H1 (cell line): ENCODE data around the gene MAGI1. TPM values are rescaled to one million over a fixed set of nuclear protein-coding genes. Genes with fewer than 3 reads are reported as not detected.

Experiments used
- CTCF ChIA-PET: fragments of 300-600 bp; sonication (Branson Sonifier 250); formaldehyde crosslinking; loops from one replicate; lab custom pipeline; 2021; ENCODE audit not compliant: partially characterized antibody; lab: Charles Lee
- POLR2A ChIA-PET: fragments of 300-600 bp; sonication (Branson Sonifier 250); formaldehyde crosslinking; loops from one replicate; lab custom pipeline; 2021; ENCODE audit warnings: inconsistent platforms; ENCODE audit not compliant: partially characterized antibody; lab: Charles Lee
- DNase-seq, 2 experiments: peaks; one replicate each; pipeline versions ENCODE4 v3.0.0 to v3.0.0-alpha.2; 2010 to 2022; ENCODE audit warnings: low spot score in 2 of 2, low read depth in 1 of 2, mixed read lengths in 1 of 2
- FAIRE-seq: peaks from 2 replicates; lab custom pipeline; 2011; peaks lifted over from hg19 to GRCh38; lab: Jason Lieb, UNC
- H2AFZ ChIP-seq: 2 replicates; pipeline ENCODE4 v1.8.1; 2012; ENCODE audit warnings: low read length, inconsistent platforms
- H2AK5ac ChIP-seq: 2 replicates; pipeline ENCODE4 v1.6.1; 2013; ENCODE audit warnings: low read depth, low read length
- H2BK120ac ChIP-seq: replicated peaks from 2 replicates; pipeline ENCODE3; 2013; ENCODE audit warnings: low read depth, low read length, inconsistent platforms
- H2BK12ac ChIP-seq: 2 replicates; pipeline ENCODE4 v1.6.1; 2013; ENCODE audit warnings: low read depth, low read length
- H2BK15ac ChIP-seq: 2 replicates; pipeline ENCODE4 v1.6.1; 2013; ENCODE audit warnings: low read length
- H2BK20ac ChIP-seq: 2 replicates; pipeline ENCODE4 v1.6.1; 2013; ENCODE audit warnings: low read length
- H2BK5ac ChIP-seq: 2 replicates; pipeline ENCODE4 v1.6.1; 2013; ENCODE audit warnings: low read depth, low read length
- H3K14ac ChIP-seq: 2 replicates; pipeline ENCODE4 v1.6.1; 2013; ENCODE audit warnings: inconsistent platforms; ENCODE audit not compliant: insufficient read length
- H3K18ac ChIP-seq: 2 replicates; pipeline ENCODE4 v1.6.1; 2013; ENCODE audit warnings: low read length; ENCODE audit errors: extremely low read depth
- H3K23ac ChIP-seq: 2 replicates; pipeline ENCODE4 v1.6.1; 2013; ENCODE audit warnings: inconsistent platforms; ENCODE audit not compliant: insufficient read length
- H3K23me2 ChIP-seq: 2 replicates; pipeline ENCODE4 v1.6.1; 2013; ENCODE audit warnings: low read depth, low read length
- H3K27ac ChIP-seq: 2 replicates; pipeline ENCODE4 v1.6.1; 2011; ENCODE audit warnings: low read depth, low read length, inconsistent platforms
- H3K27me3 ChIP-seq, 4 experiments: replicated peaks in 1 of 4; 1 replicate in 1 of 4; 2 replicates in 3 of 4; pipeline versions ENCODE4 v1.6.1 to v1.8.1; 2011 to 2013; ENCODE audit warnings: low read length in 3 of 4, mild to moderate bottlenecking in 3 of 4, inconsistent platforms in 2 of 4, mixed read lengths in 2 of 4, moderate library complexity in 1 of 4; ENCODE audit not compliant: control insufficient read depth in 3 of 4, insufficient read depth in 3 of 4; ENCODE audit errors: extremely low read depth in 1 of 4
- H3K36me3 ChIP-seq, 4 experiments: 2 replicates each; pipeline versions ENCODE4 v1.6.1 to v1.8.1; 2011 to 2013; ENCODE audit warnings: mild to moderate bottlenecking in 4 of 4, low read length in 3 of 4, moderate library complexity in 2 of 4, control low read depth in 1 of 4, inconsistent platforms in 1 of 4; ENCODE audit not compliant: insufficient read depth in 4 of 4, control insufficient read depth in 2 of 4
- H3K4ac ChIP-seq: replicated peaks from 2 replicates; pipeline ENCODE3; 2013; ENCODE audit warnings: low read length, low read depth, mixed read lengths, inconsistent platforms; ENCODE audit not compliant: insufficient read length
- H3K4me1 ChIP-seq, 4 experiments: replicated peaks in 1 of 4; 1 replicate in 1 of 4; 2 replicates in 3 of 4; pipeline versions ENCODE4 v1.6.1 to v1.8.1; 2011 to 2013; ENCODE audit warnings: low read length in 3 of 4, inconsistent platforms in 2 of 4, mixed read lengths in 1 of 4; ENCODE audit not compliant: insufficient read depth in 4 of 4, control insufficient read depth in 3 of 4
- H3K4me2 ChIP-seq, 2 experiments: 2 replicates each; pipeline versions ENCODE4 v1.6.1 to v1.8.1; 2011 to 2013; ENCODE audit warnings: low read depth in 2 of 2, low read length in 2 of 2, control low read depth in 1 of 2, inconsistent platforms in 1 of 2, mild to moderate bottlenecking in 1 of 2; ENCODE audit not compliant: insufficient read depth in 1 of 2
- H3K4me3 ChIP-seq, 4 experiments: fragments of 200-600, 300-600 bp in 1 of 4; sonication (generic), shearing (Covaris generic), sonication (Bioruptor Twin) in 1 of 4; 2 replicates each; pipeline versions ENCODE4 v1.5.1 to v1.8.1; 2011 to 2016; ENCODE audit warnings: low read length in 4 of 4, low read depth in 3 of 4, control low read depth in 2 of 4, inconsistent platforms in 2 of 4, mild to moderate bottlenecking in 2 of 4, mixed read lengths in 1 of 4, moderate library complexity in 1 of 4; ENCODE audit not compliant: insufficient read depth in 2 of 4; ENCODE audit errors: extremely low read depth in 1 of 4
- H3K56ac ChIP-seq: replicated peaks from 2 replicates; pipeline ENCODE3; 2013; ENCODE audit warnings: low read depth, mild to moderate bottlenecking, mixed read lengths, low read length, inconsistent platforms; ENCODE audit not compliant: insufficient read length
- H3K79me1 ChIP-seq: 2 replicates; pipeline ENCODE4 v1.6.1; 2013; ENCODE audit warnings: low read depth, low read length, control low read depth
- H3K79me2 ChIP-seq, 2 experiments: 2 replicates each; pipeline versions ENCODE4 v1.6.1 to v1.8.1; 2012 to 2013; ENCODE audit warnings: low read length in 2 of 2, mild to moderate bottlenecking in 2 of 2, inconsistent platforms in 1 of 2; ENCODE audit not compliant: insufficient read depth in 2 of 2, control insufficient read depth in 1 of 2
- H3K9ac ChIP-seq, 4 experiments: replicated peaks in 1 of 4; 1 replicate in 1 of 4; 2 replicates in 3 of 4; pipeline versions ENCODE4 v1.6.1 to v1.8.1; 2011 to 2013; ENCODE audit warnings: low read depth in 3 of 4, low read length in 3 of 4, control low read depth in 2 of 4, mild to moderate bottlenecking in 2 of 4, moderate library complexity in 2 of 4, inconsistent platforms in 1 of 4; ENCODE audit errors: extremely low read depth in 1 of 4
- H3K9me3 ChIP-seq, 2 experiments: 2 replicates each; pipeline versions ENCODE4 v1.6.1 to v1.8.1; 2012 to 2013; ENCODE audit warnings: mild to moderate bottlenecking in 2 of 2, moderate library complexity in 2 of 2, control low read depth in 1 of 2, inconsistent platforms in 1 of 2, low read depth in 1 of 2, low read length in 1 of 2, mixed read lengths in 1 of 2; ENCODE audit not compliant: insufficient read depth in 2 of 2
- H4K20me1 ChIP-seq, 2 experiments: replicated peaks in 1 of 2; 2 replicates each; pipeline versions ENCODE3 to v1.8.1; 2011 to 2013; ENCODE audit warnings: inconsistent platforms in 2 of 2, low read length in 2 of 2, mild to moderate bottlenecking in 1 of 2; ENCODE audit not compliant: insufficient read depth in 2 of 2, control insufficient read depth in 1 of 2
- H4K5ac ChIP-seq: 2 replicates; pipeline ENCODE4 v1.6.1; 2013; ENCODE audit warnings: low read length, low read depth, mixed read lengths, inconsistent platforms; ENCODE audit not compliant: insufficient read length
- H4K8ac ChIP-seq: 2 replicates; pipeline ENCODE4 v1.8.0; 2013; ENCODE audit warnings: mild to moderate bottlenecking, moderate library complexity, low read length, inconsistent platforms; ENCODE audit not compliant: insufficient read depth; ENCODE audit errors: extremely low read depth
- H4K91ac ChIP-seq: replicated peaks from 2 replicates; pipeline ENCODE3; 2013; ENCODE audit warnings: low read length, mixed read lengths, inconsistent platforms; ENCODE audit not compliant: insufficient read length
- ASH2L ChIP-seq: fragments of 200-600, 300-600 bp; sonication (generic); IDR thresholded peaks from one replicate; pipeline ENCODE4 v1.7.1; 2017; ENCODE audit warnings: low read length
- MAFK ChIP-seq: IDR thresholded peaks from 2 replicates; pipeline ENCODE4 v1.6.1; 2012; ENCODE audit warnings: low read depth, mild to moderate bottlenecking, improper control_type of control experiment, low read length
- WGBS, 2 experiments: shearing (Covaris generic) in 1 of 2; methylation state at CpG; one replicate each; pipeline versions ENCODE4 v1.1.6 to v1.1.7; 2013 to 2015; ENCODE audit warnings: low lambda C conversion rate in 2 of 2, mixed read lengths in 2 of 2, inconsistent platforms in 1 of 2, low coverage in 1 of 2, missing lambda C conversion rate in 1 of 2; ENCODE audit not compliant: insufficient replicate concordance in 2 of 2, insufficient coverage in 1 of 2, insufficient read length in 1 of 2; ENCODE audit errors: extremely low coverage in 1 of 2, missing lambda C conversion rate in 1 of 2; 5-methylcytosine and 5-hydroxymethylcytosine counted together
- polyA plus RNA-seq, 7 experiments: library from polyadenylated mRNA; depleted of rRNA in 3 of 7; stranded (reverse) in 5 of 7; unstranded in 2 of 7; fragments of >200 nt in 5 of 7; fragments of 200-250 nt in 2 of 7; gene quantifications; 1 replicate in 5 of 7; 2 replicates in 1 of 7; 4 replicates in 1 of 7; pipeline versions ENCODE4 v1.2.1 to v1.2.3, GENCODE V29; 2011 to 2013; ENCODE audit warnings: missing spikeins in 2 of 7, mixed read lengths in 2 of 7
- total RNA-seq: library from RNA; stranded (reverse); fragmentation: NEBNext Ultra II Directional; extraction: Animal tissue kit (Norgen Biotek cat#: 25700); gene quantifications from 2 replicates; pipeline ENCODE4 v1.2.1, GENCODE V29; 2021

The MAGI1 gene
- total and polyA plus RNA-seq, 2 of the 8 experiments (the other 6 are each of a cell fraction or from before 2014, with no cell fraction given), result 19.8 to 78.0 TPM

DNA sequence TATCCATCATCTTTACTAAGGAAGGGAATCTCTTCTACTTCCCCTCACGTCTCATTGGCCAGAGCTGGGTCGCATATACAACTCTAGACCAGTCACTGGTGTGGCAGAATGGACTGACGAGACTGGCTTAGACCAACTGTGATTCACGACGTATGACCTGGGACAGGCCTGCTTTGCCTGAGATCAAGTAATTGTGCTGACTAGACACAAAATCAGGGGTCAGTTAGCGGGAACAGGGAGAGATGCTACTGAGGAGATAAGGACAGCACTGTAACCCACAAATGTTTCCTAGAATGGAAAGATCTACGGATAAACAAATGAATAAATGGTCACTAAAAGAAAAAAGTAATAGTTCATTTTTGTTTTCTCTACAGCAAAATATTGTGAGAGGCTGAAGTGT is 308.3 kb downstream of the MAGI1 start:
- Histone ChIP-seq H3K27ac (no peak overlapping the region), H2AFZ (no peak overlapping the region), H3K4me1 (peaks cover 0 to 14% (median 2%) of the 10 kb centered on the region in 4 experiments; a peak in 5 of 7 replicates), H3K79me1 (no peaks in the 10 kb centered on the region), H2BK20ac (no peak overlapping the region), H3K4me2 (no peak overlapping the region), H3K56ac (no peak overlapping the region), H4K8ac (no peak overlapping the region), H2BK15ac (no peak overlapping the region), H4K5ac (no peak overlapping the region), H3K23ac (no peak overlapping the region), H3K14ac (no peak overlapping the region), H3K27me3 (no peaks in the 10 kb centered on the region), H3K79me2 (peaks cover 0 to 5% of the 10 kb centered on the region in 2 experiments; a peak in 2 of 4 replicates), H2BK5ac (no peak overlapping the region), H3K9me3 (no peaks in the 10 kb centered on the region), H3K4ac (no peak overlapping the region), H4K20me1 (no peaks in the 10 kb centered on the region), H3K36me3 (no peaks in the 10 kb centered on the region), H2BK120ac (no peak overlapping the region), H3K18ac (no peak overlapping the region), H3K4me3 (no peak overlapping the region), H3K23me2 (no peaks in the 10 kb centered on the region; the same call in 1 of the 2 replicates), H3K9ac (no peak overlapping the region), H2BK12ac (no peak overlapping the region), H2AK5ac (no peak overlapping the region), H4K91ac (no peak overlapping the region)
- POLR2A ChIA-PET, result no interaction called here
- DNase-seq (no peak), FAIRE-seq (no peak)
- WGBS, 2 experiments, result 95% methylated on average over 7 of the region's 7 CpGs; no CpG with 5 or more reads in 1 of the 2 experiments
- CTCF ChIA-PET, result interaction anchor here (0.6 kb wide), 1 partner anchor 588 kb away, joined by 3 read pairs; no protein-coding TSS in a partner anchor
- TF ChIP-seq ASH2L (no peak), MAFK (peak; percentile 97)
